GM12891 (cell line): ENCODE measurements around the gene IGF1R.

ENCODE experiments used
- PAX5 ChIP-seq: IDR thresholded peaks from 2 replicates; pipeline ENCODE4 v1.6.1; 2011; ENCODE audit warnings: low read length, moderate library complexity, mild to moderate bottlenecking; ENCODE audit not compliant: insufficient read depth, severe bottlenecking
- POLR2A ChIP-seq: IDR thresholded peaks from 2 replicates; pipeline ENCODE4 v1.6.1; 2011; ENCODE audit warnings: low read depth, low read length, control low read depth
- POLR2AphosphoS5 ChIP-seq: IDR thresholded peaks from 2 replicates; pipeline ENCODE4 v1.6.1; 2011; ENCODE audit warnings: low read depth, low read length, control low read depth
- TAF1 ChIP-seq: IDR thresholded peaks from 2 replicates; pipeline ENCODE4 v1.6.1; 2011; ENCODE audit warnings: low read depth, low read length, control low read depth

DNA sequence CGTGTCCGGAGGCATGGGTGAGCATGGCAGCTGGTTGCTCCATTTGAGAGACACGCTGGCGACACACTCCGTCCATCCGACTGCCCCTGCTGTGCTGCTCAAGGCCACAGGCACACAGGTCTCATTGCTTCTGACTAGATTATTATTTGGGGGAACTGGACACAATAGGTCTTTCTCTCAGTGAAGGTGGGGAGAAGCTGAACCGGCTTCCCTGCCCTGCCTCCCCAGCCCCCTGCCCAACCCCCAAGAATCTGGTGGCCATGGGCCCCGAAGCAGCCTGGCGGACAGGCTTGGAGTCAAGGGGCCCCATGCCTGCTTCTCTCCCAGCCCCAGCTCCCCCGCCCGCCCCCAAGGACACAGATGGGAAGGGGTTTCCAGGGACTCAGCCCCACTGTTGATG, 309.7 kb downstream of the IGF1R start:
- TF ChIP-seq PAX5 (no peak), POLR2A (no peak), TAF1 (no peak), POLR2AphosphoS5 (no peak)
